Type B pancreatic cell (in vitro differentiated cells): ENCODE results near the gene FXYD6. TPM values are rescaled to one million over a fixed set of nuclear protein-coding genes. Genes with fewer than 3 reads are reported as not detected.
"Not testable (repeated sequence)": the region's sequence is repeated elsewhere in the genome, so short reads cannot be mapped to it uniquely, and the experiment has no call there.

ENCODE experiments used
- DNase-seq: peaks from one replicate; pipeline ENCODE4 v3.0.0; 2021; ENCODE audit warnings: mixed read lengths; ENCODE audit not compliant: unreplicated experiment; ENCODE audit errors: extremely low spot score
- H3K27ac Mint-ChIP-seq: 2 replicates; pipeline ENCODE4 v1.8.0; 2021; ENCODE audit warnings: mild to moderate bottlenecking, mixed read lengths
- H3K27me3 Mint-ChIP-seq: 2 replicates; pipeline ENCODE4 v1.8.0; 2021; ENCODE audit warnings: mixed read lengths
- H3K36me3 Mint-ChIP-seq: 2 replicates; pipeline ENCODE4 v1.8.0; 2021; ENCODE audit warnings: mixed read lengths
- H3K4me1 Mint-ChIP-seq: one replicate; pipeline ENCODE4 v1.8.0; 2021; ENCODE audit warnings: mixed read lengths; ENCODE audit not compliant: unreplicated experiment
- H3K4me3 Mint-ChIP-seq: 2 replicates; pipeline ENCODE4 v1.8.0; 2021; ENCODE audit warnings: mild to moderate bottlenecking, mixed read lengths
- H3K9me3 Mint-ChIP-seq: 2 replicates; pipeline ENCODE4 v1.8.0; 2021; ENCODE audit warnings: mixed read lengths
- long read RNA-seq: library from polyadenylated mRNA; unstranded; transcript quantifications from one replicate; pipeline ENCODE4 v2.0.0, GENCODE V29; 2020
- total RNA-seq: library from RNA; stranded (reverse); gene quantifications from 2 replicates; pipeline ENCODE4 v1.2.1, GENCODE V29; 2021; ENCODE audit warnings: low replicate concordance
- TF ChIP-seq, protein P1 (sequence below): fragments of 200-600 bp; sonication (generic); conservative IDR thresholded peaks from 2 replicates; pipeline ENCODE4 v1.5.0; 2021; ENCODE audit warnings: antibody characterized with exemption, mild to moderate bottlenecking

The FXYD6 gene, protein sequence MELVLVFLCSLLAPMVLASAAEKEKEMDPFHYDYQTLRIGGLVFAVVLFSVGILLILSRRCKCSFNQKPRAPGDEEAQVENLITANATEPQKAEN
- 22.9 and 66.6 TPM in 2 replicates for total RNA-seq
- long read RNA-seq, transcript FXYD6-204 (8 exons, 2,171 nt), result major isoform, 25 of 32 reads
- long read RNA-seq, partial matches to known transcripts, result 0 of 32 reads
- long read RNA-seq, other reads (novel, unspliced or antisense), result 4 of 32 reads

DNA sequence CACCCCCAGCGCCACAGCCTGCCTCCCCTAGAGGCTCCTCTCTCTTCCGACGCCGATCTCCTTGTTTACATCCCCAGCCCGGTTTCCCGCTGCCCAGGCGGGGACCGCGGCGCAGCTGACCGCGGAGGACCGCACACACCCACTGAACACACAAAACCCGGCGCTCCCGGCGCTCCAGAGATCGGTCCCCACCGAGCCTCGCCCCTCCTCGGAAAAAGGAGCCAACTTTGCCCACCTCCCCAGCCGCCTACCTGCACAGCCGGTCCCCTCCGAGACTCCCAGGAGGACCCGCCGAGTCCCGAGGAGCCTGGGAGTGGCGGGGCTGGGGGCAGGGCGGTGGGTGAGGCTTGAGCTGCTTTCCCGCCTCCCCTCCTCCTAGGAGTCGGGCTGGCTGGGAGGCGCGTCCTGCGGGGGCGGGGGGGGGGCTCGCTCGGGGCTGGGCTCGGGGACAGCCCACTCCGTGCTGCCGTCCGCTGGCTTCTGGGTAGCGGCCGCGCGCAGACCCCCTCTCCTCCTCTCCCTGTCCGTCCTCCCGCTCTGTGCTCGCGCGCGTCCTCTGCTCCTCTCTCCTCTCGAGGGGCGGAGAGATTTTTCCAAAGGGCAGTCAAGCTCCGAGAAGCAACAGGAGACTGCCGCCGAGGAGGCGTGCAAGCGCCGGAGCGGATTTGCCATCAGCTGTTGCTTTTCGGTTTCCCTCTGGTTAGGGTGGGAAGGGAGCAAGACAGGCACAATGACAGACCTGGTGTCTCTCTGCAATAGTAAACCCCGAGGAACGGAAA is at the start of gene FXYD6:
Gene FXYD6 (minus strand): TSS at position 318 of the 779 bp plus-strand sequence. CDS start 33,882 bp downstream, outside the sequence.
- H3K27ac Mint-ChIP-seq, result peak within 1 kb of the TSS; percentile 85
- peak within 1 kb of the TSS; percentile 93 for H3K4me3 Mint-ChIP-seq
- TF ChIP-seq, protein P1, sequence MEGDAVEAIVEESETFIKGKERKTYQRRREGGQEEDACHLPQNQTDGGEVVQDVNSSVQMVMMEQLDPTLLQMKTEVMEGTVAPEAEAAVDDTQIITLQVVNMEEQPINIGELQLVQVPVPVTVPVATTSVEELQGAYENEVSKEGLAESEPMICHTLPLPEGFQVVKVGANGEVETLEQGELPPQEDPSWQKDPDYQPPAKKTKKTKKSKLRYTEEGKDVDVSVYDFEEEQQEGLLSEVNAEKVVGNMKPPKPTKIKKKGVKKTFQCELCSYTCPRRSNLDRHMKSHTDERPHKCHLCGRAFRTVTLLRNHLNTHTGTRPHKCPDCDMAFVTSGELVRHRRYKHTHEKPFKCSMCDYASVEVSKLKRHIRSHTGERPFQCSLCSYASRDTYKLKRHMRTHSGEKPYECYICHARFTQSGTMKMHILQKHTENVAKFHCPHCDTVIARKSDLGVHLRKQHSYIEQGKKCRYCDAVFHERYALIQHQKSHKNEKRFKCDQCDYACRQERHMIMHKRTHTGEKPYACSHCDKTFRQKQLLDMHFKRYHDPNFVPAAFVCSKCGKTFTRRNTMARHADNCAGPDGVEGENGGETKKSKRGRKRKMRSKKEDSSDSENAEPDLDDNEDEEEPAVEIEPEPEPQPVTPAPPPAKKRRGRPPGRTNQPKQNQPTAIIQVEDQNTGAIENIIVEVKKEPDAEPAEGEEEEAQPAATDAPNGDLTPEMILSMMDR, result no peak

GRCh38 chr11:117926166-117926565 is 49.7 kb upstream of the FXYD6 start:
- not testable (repeated sequence) for H3K27me3 Mint-ChIP-seq, H3K9me3 Mint-ChIP-seq, H3K27ac Mint-ChIP-seq

More for the DNA sequence above, at the start of gene FXYD6:
- H3K36me3 Mint-ChIP-seq, result peaks cover 3% of the 10 kb centered on the region
- H3K9me3 Mint-ChIP-seq, result no peaks in the 10 kb centered on the region
- H3K27me3 Mint-ChIP-seq, result peaks cover 76% of the 10 kb centered on the region
- peak; percentile 78 for DNase-seq
- peaks cover 54% of the 10 kb centered on the region for H3K4me1 Mint-ChIP-seq

DNA sequence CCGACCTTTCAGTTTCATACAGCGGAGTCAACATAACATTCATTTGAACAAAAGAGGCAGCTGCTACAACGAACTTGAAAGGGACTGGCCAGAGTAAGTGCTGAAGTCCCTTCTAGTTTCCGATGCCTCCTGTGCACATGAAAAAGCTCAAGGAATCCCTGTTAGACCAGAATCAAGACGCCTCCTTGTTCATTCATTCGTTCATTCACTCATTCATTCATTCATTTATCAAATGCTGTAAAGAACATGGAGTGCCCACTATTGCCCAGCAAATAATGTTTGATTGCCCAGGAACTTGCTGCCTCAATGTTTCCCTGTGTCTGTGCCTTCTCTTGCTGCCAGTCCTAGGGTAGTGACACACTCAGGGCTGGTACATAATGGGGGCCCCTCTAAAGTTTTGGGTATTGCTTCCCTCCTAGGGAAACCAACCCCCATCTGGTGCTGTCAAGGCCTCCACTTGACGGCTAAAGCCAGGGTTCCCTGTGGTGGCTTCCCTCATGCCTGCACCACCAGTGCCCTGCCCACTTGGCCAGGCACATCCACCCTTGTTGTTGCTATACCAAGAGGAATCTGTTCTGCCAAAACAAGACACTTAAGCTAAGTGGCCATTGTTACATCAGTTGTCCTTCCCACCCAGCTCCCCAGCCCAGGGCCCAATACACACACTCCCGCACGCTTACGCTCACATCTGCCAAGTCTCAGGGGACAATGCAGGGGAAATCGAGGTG is 48.9 kb upstream of the FXYD6 start:
- Mint-ChIP-seq H3K27ac (no peak overlapping the region), H3K4me3 (no peak overlapping the region), H3K4me1 (peaks cover 9% of the 10 kb centered on the region), H3K9me3 (no peaks in the 10 kb centered on the region), H3K36me3 (no peaks in the 10 kb centered on the region), H3K27me3 (peaks cover 5% of the 10 kb centered on the region)
- DNase-seq, result no peak
- TF ChIP-seq, protein P1, result no peak

More at GRCh38 chr11:117926166-117926565, 49.7 kb upstream of the FXYD6 start:
- not testable (repeated sequence) for DNase-seq, H3K4me1 Mint-ChIP-seq, H3K36me3 Mint-ChIP-seq
- peak overlapping the region; percentile 36 for H3K4me3 Mint-ChIP-seq

DNA sequence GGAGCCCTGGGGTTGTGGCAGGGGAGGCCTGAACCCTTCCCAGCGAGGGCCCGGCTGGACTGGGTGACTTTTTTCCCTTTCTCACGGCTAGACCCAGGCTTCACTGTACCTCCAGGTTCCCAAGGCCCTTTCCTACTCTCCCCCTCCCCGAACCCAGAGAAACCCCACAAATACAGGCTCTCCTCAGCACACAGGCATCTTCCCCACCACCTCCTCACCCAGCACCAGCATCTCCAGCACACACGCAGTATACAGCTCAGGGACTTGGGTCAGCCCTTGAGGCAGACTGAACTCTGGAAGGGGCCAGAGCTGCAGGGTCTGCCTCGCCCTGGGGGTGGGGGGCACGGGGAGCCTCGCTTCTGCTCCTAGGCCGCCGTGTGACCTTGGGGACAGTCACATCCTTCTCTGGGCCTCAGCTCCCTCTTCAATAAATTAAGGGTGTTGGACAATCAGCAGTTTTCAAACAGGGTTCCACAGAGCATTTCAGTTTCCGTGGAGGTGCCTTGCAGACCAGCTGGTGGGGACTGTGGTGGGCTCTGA is 48.2 kb upstream of the FXYD6 start:
- Mint-ChIP-seq H3K36me3 (no peaks in the 10 kb centered on the region), H3K4me3 (no peak overlapping the region), H3K27me3 (peaks cover 5% of the 10 kb centered on the region), H3K27ac (no peak overlapping the region), H3K9me3 (no peaks in the 10 kb centered on the region), H3K4me1 (peaks cover 2% of the 10 kb centered on the region)
- TF ChIP-seq, protein P1, result no peak
- DNase-seq, result no peak

DNA sequence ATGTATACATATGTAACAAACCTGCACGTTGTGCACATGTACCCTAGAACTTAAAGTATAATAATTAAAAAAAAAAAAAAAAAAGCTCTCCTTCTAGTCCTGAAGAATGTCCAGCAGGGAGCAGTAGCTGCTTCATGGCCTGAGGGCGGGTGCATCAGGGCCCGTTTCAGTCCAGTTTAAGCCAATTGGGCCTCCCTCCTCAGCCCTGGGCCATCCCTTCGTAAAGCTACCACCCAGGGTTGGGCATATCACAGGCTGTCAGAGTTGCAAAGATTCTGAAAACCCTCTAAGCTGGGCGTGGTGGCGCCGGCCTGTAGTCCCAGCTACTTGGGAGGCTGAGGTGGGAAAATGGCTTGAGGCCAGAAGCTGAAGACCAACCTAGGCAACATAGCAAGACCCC is 47.3 kb upstream of the FXYD6 start:
- Mint-ChIP-seq H3K9me3 (no peaks in the 10 kb centered on the region), H3K36me3 (no peaks in the 10 kb centered on the region), H3K4me1 (no peaks in the 10 kb centered on the region), H3K27me3 (peaks cover 5% of the 10 kb centered on the region), H3K27ac (no peak overlapping the region), H3K4me3 (no peak overlapping the region)
- TF ChIP-seq, protein P1, result no peak
- DNase-seq, result no peak
